Activated CD8-positive, alpha-beta memory T cell treated with anti-CD3 and anti-CD28 coated beads for 4 hours (primary cell): ENCODE data around the gene USP17L15.
"Not testable (repeated sequence)": the region's sequence is repeated elsewhere in the genome, so short reads cannot be mapped to it uniquely, and the experiment has no call there.

Experiments used
- DNase-seq, 2 donors: peaks; one replicate each; pipeline ENCODE4 v3.0.0-alpha.2; 2020; ENCODE audit warnings: low read depth in 2 of 2

The USP17L15 gene

GRCh38 chr4:9234085-9234484 lies at the start of gene USP17L15:
USP17L15 (plus strand) TSS chr4:9234385; CDS start chr4:9234385, 0 bp downstream.
- not testable (repeated sequence) for DNase-seq

GRCh38 chr4:9210357-9210756 lies 23.8 kb upstream of the USP17L15 start, which contains the start of gene USP17L10:
USP17L10 (plus strand) TSS chr4:9210657; CDS start chr4:9210657, 0 bp downstream.
- DNase-seq, result not testable (repeated sequence)

- DNase-seq, result not testable (repeated sequence)
Observed at GRCh38 chr4:9214701-9215100, 19.5 kb upstream of the USP17L15 start.

- not testable (repeated sequence) for DNase-seq
Observed at GRCh38 chr4:9215105-9215504, 19.1 kb upstream of the USP17L15 start, which contains the start of gene USP17L11. USP17L11 (plus strand) TSS chr4:9215405; CDS start chr4:9215405, 0 bp downstream.

- not testable (repeated sequence) for DNase-seq
Observed at GRCh38 chr4:9219852-9220251, 14.3 kb upstream of the USP17L15 start, which contains the start of gene USP17L12. USP17L12 (plus strand) TSS chr4:9220152; CDS start chr4:9220152, 0 bp downstream.

- not testable (repeated sequence) for DNase-seq
Observed at GRCh38 chr4:9224596-9224995, 9.6 kb upstream of the USP17L15 start, which contains the start of gene USP17L13. USP17L13 (plus strand) TSS chr4:9224896; CDS start chr4:9224896, 0 bp downstream.

GRCh38 chr4:9230249-9230648 lies 3.9 kb upstream of the USP17L15 start:
- not testable (repeated sequence) for DNase-seq

GRCh38 chr4:9238461-9238860 lies 4.3 kb downstream of the USP17L15 start:
- DNase-seq, result not testable (repeated sequence)

GRCh38 chr4:9243579-9243978 lies 9.4 kb downstream of the USP17L15 start, which contains the start of gene USP17L17:
USP17L17 (plus strand) TSS chr4:9243879; CDS start chr4:9243879, 0 bp downstream.
- not testable (repeated sequence) for DNase-seq

GRCh38 chr4:9247953-9248680 lies 13.9 kb downstream of the USP17L15 start, which contains the start of gene USP17L18:
USP17L18 (plus strand) TSS chr4:9248630; CDS start chr4:9248630, 0 bp downstream.
- not testable (repeated sequence) for DNase-seq

GRCh38 chr4:9253078-9253477 lies 18.9 kb downstream of the USP17L15 start, which contains the start of gene USP17L19:
USP17L19 (plus strand) TSS chr4:9253378; CDS start chr4:9253378, 0 bp downstream.
- DNase-seq, result not testable (repeated sequence)

- not testable (repeated sequence) for DNase-seq
Observed at GRCh38 chr4:9257824-9258223, 23.6 kb downstream of the USP17L15 start, which contains the start of gene USP17L20. USP17L20 (plus strand) TSS chr4:9258124; CDS start chr4:9258124, 0 bp downstream.

GRCh38 chr4:9262572-9262971 lies 28.4 kb downstream of the USP17L15 start, which contains the start of gene USP17L21:
USP17L21 (plus strand) TSS chr4:9262872; CDS start chr4:9262872, 0 bp downstream.
- not testable (repeated sequence) for DNase-seq

- DNase-seq, result not testable (repeated sequence)
Observed at GRCh38 chr4:9267319-9267718, 33.1 kb downstream of the USP17L15 start, which contains the start of gene USP17L22. USP17L22 (plus strand) TSS chr4:9267619; CDS start chr4:9267619, 0 bp downstream.

- not testable (repeated sequence) for DNase-seq
Observed at GRCh38 chr4:9271719-9272118, 37.5 kb downstream of the USP17L15 start.
